Right atrium auricular region (tissue), 2 donors: Measurements from ENCODE around the gene BTN3A1. TPM values are rescaled to one million over a fixed set of nuclear protein-coding genes. Genes with fewer than 3 reads are reported as not detected.

Source experiments
- DNase-seq: peaks from one replicate; pipeline ENCODE4 v3.0.0-alpha.2; 2019; ENCODE audit warnings: low spot score
- H3K27ac ChIP-seq, 2 donors: fragments of 200-600 bp; sonication (generic); 1 replicate in 1 of 2; 2 replicates in 1 of 2; pipeline ENCODE4 v1.5.1; 2016 to 2019
- H3K27me3 ChIP-seq, 2 donors: fragments of 200-600 bp; sonication (generic); one replicate each; pipeline versions ENCODE4 v1.5.1 to v1.6.0; 2017 to 2019
- H3K36me3 ChIP-seq: fragments of 200-600 bp; sonication (generic); one replicate; pipeline ENCODE4 v1.5.1; 2016
- H3K4me1 ChIP-seq, 2 donors: fragments of 200-600 bp; sonication (generic); one replicate each; pipeline versions ENCODE4 v1.5.1 to v1.6.0; 2017 to 2019
- H3K4me3 ChIP-seq, 2 donors: fragments of 200-600 bp; sonication (generic); 1 replicate in 1 of 2; 2 replicates in 1 of 2; pipeline ENCODE4 v1.5.1; 2017 to 2019; ENCODE audit warnings: mild to moderate bottlenecking in 1 of 2, moderate library complexity in 1 of 2
- H3K9me3 ChIP-seq, 2 donors: fragments of 200-600 bp; sonication (generic); one replicate each; pipeline ENCODE4 v1.5.1; 2019
- total RNA-seq, 2 donors: library from RNA; depleted of rRNA; stranded (reverse); fragments of >200 nt; gene quantifications; one replicate each; pipeline ENCODE4 v1.1.0, GENCODE V29; 2016
- TF ChIP-seq, protein P1 (sequence below), 2 donors: fragments of 200-600 bp; sonication (generic); IDR thresholded peaks; one replicate each; pipeline ENCODE4 v1.5.1; 2019; ENCODE audit warnings: antibody characterized with exemption in 2 of 2

The BTN3A1 gene
- total RNA-seq, 2 donors from 2014 or later, result 3.6 to 6.6 TPM

DNA sequence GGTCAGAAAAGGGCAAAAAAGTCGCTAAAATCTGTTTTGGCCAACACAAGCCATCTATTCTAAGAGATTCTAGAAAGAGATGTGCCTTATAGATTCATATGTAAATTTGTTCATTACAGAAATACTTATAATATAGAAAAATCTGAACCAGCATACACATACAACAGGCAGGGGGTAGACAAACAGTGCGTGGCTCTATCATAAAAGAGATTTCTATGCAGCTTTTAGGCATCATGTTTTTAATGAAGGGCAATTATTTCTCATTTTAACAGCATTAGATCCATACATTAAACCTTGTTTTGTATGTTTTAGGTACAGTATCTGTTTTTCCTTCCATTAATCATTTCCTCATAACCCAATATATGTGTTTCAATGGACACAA lies 38.9 kb downstream of the BTN3A1 start:
- Histone ChIP-seq H3K4me3 (peak overlapping the region; percentile 46 to 55), H3K27ac (peak overlapping the region; percentile 63 to 86), H3K36me3 (no peaks in the 10 kb centered on the region), H3K27me3 (no peaks in the 10 kb centered on the region), H3K9me3 (no peaks in the 10 kb centered on the region), H3K4me1 (peaks cover 0 to 18% of the 10 kb centered on the region in 2 donors)
- DNase-seq, result no peak
- TF ChIP-seq, protein P1, sequence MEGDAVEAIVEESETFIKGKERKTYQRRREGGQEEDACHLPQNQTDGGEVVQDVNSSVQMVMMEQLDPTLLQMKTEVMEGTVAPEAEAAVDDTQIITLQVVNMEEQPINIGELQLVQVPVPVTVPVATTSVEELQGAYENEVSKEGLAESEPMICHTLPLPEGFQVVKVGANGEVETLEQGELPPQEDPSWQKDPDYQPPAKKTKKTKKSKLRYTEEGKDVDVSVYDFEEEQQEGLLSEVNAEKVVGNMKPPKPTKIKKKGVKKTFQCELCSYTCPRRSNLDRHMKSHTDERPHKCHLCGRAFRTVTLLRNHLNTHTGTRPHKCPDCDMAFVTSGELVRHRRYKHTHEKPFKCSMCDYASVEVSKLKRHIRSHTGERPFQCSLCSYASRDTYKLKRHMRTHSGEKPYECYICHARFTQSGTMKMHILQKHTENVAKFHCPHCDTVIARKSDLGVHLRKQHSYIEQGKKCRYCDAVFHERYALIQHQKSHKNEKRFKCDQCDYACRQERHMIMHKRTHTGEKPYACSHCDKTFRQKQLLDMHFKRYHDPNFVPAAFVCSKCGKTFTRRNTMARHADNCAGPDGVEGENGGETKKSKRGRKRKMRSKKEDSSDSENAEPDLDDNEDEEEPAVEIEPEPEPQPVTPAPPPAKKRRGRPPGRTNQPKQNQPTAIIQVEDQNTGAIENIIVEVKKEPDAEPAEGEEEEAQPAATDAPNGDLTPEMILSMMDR (IDR thresholded peaks at IDR 0.05), result no peak

DNA sequence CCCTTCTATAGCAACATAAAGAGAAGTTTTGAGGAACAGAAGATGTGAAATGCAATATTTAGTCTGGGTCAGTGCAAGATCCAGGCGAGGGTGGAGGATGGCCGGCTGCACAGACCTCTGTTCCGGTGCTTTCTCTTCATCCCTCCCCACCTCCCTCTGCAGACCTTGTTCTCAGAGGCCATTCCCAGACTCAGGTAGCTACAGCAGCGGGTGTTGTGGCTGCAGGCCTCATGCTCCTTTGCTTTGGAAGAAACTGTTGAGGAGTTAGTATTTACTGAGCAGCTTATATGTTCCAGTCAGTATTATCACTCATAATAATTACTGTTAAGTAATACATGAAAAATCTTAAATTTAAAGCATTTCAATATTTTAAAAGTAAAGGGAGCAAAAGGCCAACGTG lies 39.9 kb downstream of the BTN3A1 start:
- Histone ChIP-seq H3K27ac (no peak overlapping the region), H3K4me1 (peaks cover 0 to 18% of the 10 kb centered on the region in 2 donors), H3K4me3 (no peak overlapping the region), H3K36me3 (no peaks in the 10 kb centered on the region), H3K27me3 (no peaks in the 10 kb centered on the region), H3K9me3 (no peaks in the 10 kb centered on the region)
- no peak for DNase-seq
- TF ChIP-seq, protein P1 (IDR thresholded peaks at IDR 0.05), result no peak

DNA sequence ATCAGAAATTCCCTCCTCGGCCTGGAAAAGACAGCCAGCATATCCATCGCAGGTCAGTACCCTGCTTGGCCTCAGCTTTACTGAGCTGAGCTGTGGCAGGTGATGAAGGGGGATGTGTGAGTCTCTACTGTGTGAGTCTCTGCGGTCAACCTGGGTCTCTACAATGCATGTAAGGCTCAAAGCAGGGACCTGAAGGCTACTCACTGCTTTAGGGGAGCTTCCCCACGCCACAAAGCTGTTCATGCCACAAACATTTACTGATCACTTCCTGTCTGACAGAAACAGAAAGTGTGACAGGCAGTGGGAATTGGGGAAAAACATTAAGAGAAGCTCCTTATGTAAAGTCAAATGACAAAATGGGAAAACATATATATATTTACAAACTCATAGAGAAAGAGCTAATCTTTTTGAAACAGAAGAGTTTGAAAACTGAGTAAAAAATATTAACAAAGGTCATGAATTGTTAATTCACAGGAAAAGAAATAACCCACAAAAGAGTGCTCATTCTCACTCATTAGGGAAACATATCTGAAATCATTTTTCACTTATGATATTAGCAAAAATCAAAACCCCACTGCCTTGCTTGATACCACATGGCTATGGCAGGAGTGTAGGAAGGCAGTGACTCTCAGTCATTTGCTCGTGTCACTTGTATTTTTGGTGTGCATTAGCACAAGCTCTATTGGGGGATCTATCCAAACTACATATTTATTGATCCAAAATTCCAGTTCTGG lies 44.0 kb downstream of the BTN3A1 start:
- no peaks in the 10 kb centered on the region for H3K9me3 ChIP-seq
- TF ChIP-seq, protein P1 (IDR thresholded peaks at IDR 0.05), result no peak
- no peak for DNase-seq
- H3K27ac ChIP-seq, result no peak overlapping the region
- H3K4me3 ChIP-seq, result no peak overlapping the region
- H3K4me1 ChIP-seq, result peaks cover 0 to 11% of the 10 kb centered on the region in 2 donors
- no peaks in the 10 kb centered on the region for H3K36me3 ChIP-seq
- no peaks in the 10 kb centered on the region for H3K27me3 ChIP-seq

- no peaks in the 10 kb centered on the region for H3K36me3 ChIP-seq
- H3K27ac ChIP-seq, result no peak overlapping the region
Observed at GRCh38 chr6:26447257-26447656, 45.2 kb downstream of the BTN3A1 start.

GRCh38 chr6:26450240-26450639 lies 48.2 kb downstream of the BTN3A1 start:
- DNase-seq, result no peak
- Histone ChIP-seq H3K27ac (no peak overlapping the region), H3K4me3 (no peak overlapping the region), H3K4me1 (peaks cover 0 to 10% of the 10 kb centered on the region in 2 donors), H3K36me3 (no peaks in the 10 kb centered on the region), H3K27me3 (no peaks in the 10 kb centered on the region), H3K9me3 (no peaks in the 10 kb centered on the region)
- TF ChIP-seq, protein P1 (IDR thresholded peaks at IDR 0.05), result no peak

More at GRCh38 chr6:26447257-26447656, 45.2 kb downstream of the BTN3A1 start:
- TF ChIP-seq, protein P1 (IDR thresholded peaks at IDR 0.05), result no peak
- Histone ChIP-seq H3K4me1 (peaks cover 0 to 1% of the 10 kb centered on the region in 2 donors), H3K9me3 (no peaks in the 10 kb centered on the region), H3K4me3 (no peak overlapping the region), H3K27me3 (no peaks in the 10 kb centered on the region)
- no peak for DNase-seq
